ENCODE results near the gene PRR20G.
"Not testable (repeated sequence)": the region's sequence is repeated elsewhere in the genome, so short reads cannot be mapped to it uniquely, and the experiment has no call there.

PRR20G gene

GRCh38 chr3:127287840-127288239, at the start of gene PRR20G:
TSS of gene PRR20G (minus strand) at chr3:127288046. CDS start at chr3:127287365, 681 bp downstream.
- DNase-seq, result no peak

GRCh38 chr3:127337001-127337400, 49.2 kb upstream of the PRR20G start:
- DNase-seq, result no peak

- DNase-seq, result no peak
These were observed 48.3 kb upstream of the PRR20G start for GRCh38 chr3:127336101-127336500.

GRCh38 chr3:127330385-127330784, 42.5 kb upstream of the PRR20G start:
- DNase-seq, result no peak

- no peak for DNase-seq
These were observed 41.9 kb upstream of the PRR20G start for GRCh38 chr3:127329631-127330285.

GRCh38 chr3:127328421-127328820, 40.6 kb upstream of the PRR20G start:
- no peak for DNase-seq

GRCh38 chr3:127326341-127326740, 38.5 kb upstream of the PRR20G start:
- DNase-seq, result no peak

GRCh38 chr3:127325629-127325961, 37.7 kb upstream of the PRR20G start:
- no peak for DNase-seq

GRCh38 chr3:127324913-127325628, 37.2 kb upstream of the PRR20G start:
- no peak for DNase-seq

- DNase-seq, result no peak
These were observed 36.2 kb upstream of the PRR20G start for GRCh38 chr3:127324076-127324475.

GRCh38 chr3:127323581-127323980, 35.7 kb upstream of the PRR20G start:
- no peak for DNase-seq

GRCh38 chr3:127321371-127321770, 33.5 kb upstream of the PRR20G start:
- no peak for DNase-seq

GRCh38 chr3:127320529-127321121, 32.8 kb upstream of the PRR20G start:
- DNase-seq, result no peak

GRCh38 chr3:127316685-127317084, 28.8 kb upstream of the PRR20G start:
- no peak for DNase-seq

GRCh38 chr3:127312818-127313217, 25.0 kb upstream of the PRR20G start:
- no peak for DNase-seq

GRCh38 chr3:127308821-127309220, 21.0 kb upstream of the PRR20G start:
- DNase-seq, result not testable (repeated sequence)

- DNase-seq, result no peak
These were observed 20.1 kb upstream of the PRR20G start for GRCh38 chr3:127307916-127308315.

- DNase-seq, result no peak
These were observed 19.4 kb upstream of the PRR20G start for GRCh38 chr3:127307112-127307835.

GRCh38 chr3:127306361-127307111, 18.7 kb upstream of the PRR20G start:
- no peak for DNase-seq

GRCh38 chr3:127305499-127306060, 17.7 kb upstream of the PRR20G start:
- no peak for DNase-seq

GRCh38 chr3:127304121-127304744, 16.4 kb upstream of the PRR20G start:
- peak; percentile 77 for DNase-seq

- no peak for DNase-seq
These were observed 11.4 kb upstream of the PRR20G start for GRCh38 chr3:127299276-127299675.

Data from NCI-H2029 treated with DMSO at 0.1 percent for 48 hours (cell line).